IPS DF 6.9 (cell line): ENCODE data around the gene PROCR.

Experiments used
- DNase-seq: peaks from one replicate; pipeline ENCODE4 v3.0.0-alpha.2; 2013; ENCODE audit warnings: low read depth, low spot score
- H3K27ac ChIP-seq: one replicate; pipeline ENCODE4 v1.5.1; 2013; ENCODE audit warnings: low read length, control low read depth
- H3K27me3 ChIP-seq: 2 replicates; pipeline ENCODE4 v1.6.1; 2013; ENCODE audit warnings: mild to moderate bottlenecking, low read length; ENCODE audit not compliant: control insufficient read depth, insufficient read depth
- H3K36me3 ChIP-seq: 2 replicates; pipeline ENCODE4 v1.6.1; 2013; ENCODE audit warnings: low read length; ENCODE audit not compliant: control insufficient read depth, insufficient read depth
- H3K4me1 ChIP-seq: 2 replicates; pipeline ENCODE4 v1.6.1; 2013; ENCODE audit warnings: low read length; ENCODE audit not compliant: control insufficient read depth, insufficient read depth
- H3K4me3 ChIP-seq: 2 replicates; pipeline ENCODE4 v1.5.1; 2013; ENCODE audit warnings: mild to moderate bottlenecking, low read length
- H3K9me3 ChIP-seq: 2 replicates; pipeline ENCODE4 v1.6.1; 2013; ENCODE audit warnings: low read length, inconsistent platforms; ENCODE audit not compliant: control insufficient read depth, insufficient read depth
- WGBS: extraction: QIAGEN DNeasy Blood & Tissue Kit; methylation state at CpG from one replicate; pipeline ENCODE4 v1.1.7; 2013; ENCODE audit warnings: mixed read lengths, missing lambda C conversion rate; ENCODE audit not compliant: insufficient read length, insufficient coverage; 5-methylcytosine and 5-hydroxymethylcytosine counted together

Gene PROCR

DNA sequence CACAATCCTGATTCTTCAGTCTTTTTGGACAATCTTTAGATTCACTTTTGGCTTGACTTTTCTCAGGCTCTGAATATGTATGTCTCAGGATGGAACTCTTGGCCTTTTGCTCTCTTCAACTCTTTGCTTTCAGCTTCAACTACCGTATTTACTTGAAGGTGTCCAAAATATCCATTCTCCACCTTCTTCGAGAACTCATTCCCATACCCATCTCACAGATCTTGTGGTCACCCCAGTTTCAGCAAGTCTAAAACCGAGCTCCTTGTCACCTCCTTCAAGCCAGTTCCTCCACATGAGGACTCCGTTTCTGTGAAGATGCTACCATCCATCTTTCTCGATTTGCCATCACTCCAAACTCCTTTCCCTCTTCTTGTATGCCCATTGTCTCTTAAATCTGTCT, 52.7 kb downstream of the PROCR start:
- no peak overlapping the region for H3K4me3 ChIP-seq
- H3K9me3 ChIP-seq = no peaks in the 10 kb centered on the region
- peaks cover 2% of the 10 kb centered on the region; the same call in 1 of the 2 replicates for H3K4me1 ChIP-seq
- no peaks in the 10 kb centered on the region for H3K27me3 ChIP-seq
- no CpG with 5 or more reads among the region's 5 CpGs for WGBS
- no peak for DNase-seq
- H3K27ac ChIP-seq = no peak overlapping the region
- no peaks in the 10 kb centered on the region for H3K36me3 ChIP-seq

- no peaks in the 10 kb centered on the region for H3K36me3 ChIP-seq
- no peak for DNase-seq
- H3K4me3 ChIP-seq = no peak overlapping the region
- no peaks in the 10 kb centered on the region for H3K9me3 ChIP-seq
- no peak overlapping the region for H3K27ac ChIP-seq
- 100% methylated on average over 1 of the region's 9 CpGs for WGBS
- H3K4me1 ChIP-seq = peaks cover 2% of the 10 kb centered on the region; the same call in 1 of the 2 replicates
- no peaks in the 10 kb centered on the region for H3K27me3 ChIP-seq
These were observed 53.6 kb downstream of the PROCR start for GRCh38 chr20:35225319-35226125.

- Histone ChIP-seq H3K27me3 (no peaks in the 10 kb centered on the region), H3K27ac (no peak within 1 kb of the TSS), H3K4me1 (peaks cover 2% of the 10 kb centered on the region; the same call in 1 of the 2 replicates), H3K4me3 (peak within 1 kb of the TSS; percentile 36; the same call in 1 of the 2 replicates), H3K36me3 (no peaks in the 10 kb centered on the region), H3K9me3 (no peaks in the 10 kb centered on the region)
- no CpG with 5 or more reads among the region's 70 CpGs for WGBS
- DNase-seq = no peak
These were observed 54.4 kb downstream of the PROCR start, which contains the start of gene MMP24 for GRCh38 chr20:35226126-35226883. TSS of gene MMP24 (plus strand) at chr20:35226690. CDS start at chr20:35226739, 49 bp downstream.
